ENCODE data around the gene WFIKKN2. TPM values are rescaled to one million over a fixed set of nuclear protein-coding genes. Genes with fewer than 3 reads are reported as not detected.

WFIKKN2 gene
- total RNA-seq, result 0.13 and 0.16 TPM in 2 replicates

GRCh38 chr17:50835301-50836234 is at the start of gene WFIKKN2:
TSS of gene WFIKKN2 (plus strand) at chr17:50835586. CDS start at chr17:50835938, 352 bp downstream.

GRCh38 chr17:50866261-50866949 is 31.0 kb downstream of the WFIKKN2 start, which contains the start of gene TOB1:
TSS of gene TOB1 (minus strand) at chr17:50866354. CDS start at chr17:50864017, 2,337 bp downstream.

Other genes with a start within 250 kb of the WFIKKN2 start
- 10.4 and 61.5 TPM in 2 replicates for gene ABCC3, start 200.7 kb upstream of the WFIKKN2 start, total RNA-seq
- 23.1 and 29.7 TPM in 2 replicates for gene ANKRD40, start 127.7 kb upstream of the WFIKKN2 start, total RNA-seq
- gene LUC7L3, start 116.0 kb upstream of the WFIKKN2 start, total RNA-seq, result 17.1 and 21.7 TPM in 2 replicates
- gene ANKRD40CL, start 68.1 kb upstream of the WFIKKN2 start, total RNA-seq, result not detected in 2 replicates
- gene TOB1, start 30.8 kb downstream of the WFIKKN2 start, total RNA-seq, result 4.2 and 16.6 TPM in 2 replicates